Left lung (tissue), 10 donors: ENCODE measurements around the gene RITA1. TPM values are rescaled to one million over a fixed set of nuclear protein-coding genes. Genes with fewer than 3 reads are reported as not detected.
A peak's percentile ranks its signal among the peaks of the same experiment; 100 is the strongest.

Experiments
- ATAC-seq: fragments of 200-7000 bp; cut with Tn5 transposase; one replicate; pipeline ENCODE4 v1.9.1; 2020; ENCODE audit warnings: moderate library complexity
- DNase-seq, 4 donors: peaks; one replicate each; pipeline ENCODE4 v3.0.0-alpha.2; 2013 to 2020
- H3K27ac ChIP-seq, 2 donors: fragments of 200-600 bp; sonication (generic) in 1 of 2; one replicate each; pipeline versions ENCODE4 v1.5.0 to v1.8.0; 2020 to 2021
- H3K27me3 ChIP-seq, 2 donors: fragments of 200-600 bp; sonication (generic) in 1 of 2; one replicate each; pipeline versions ENCODE4 v1.5.0 to v1.8.0; 2020 to 2021
- H3K36me3 ChIP-seq, 2 donors: fragments of 200-600 bp; sonication (generic) in 1 of 2; one replicate each; pipeline versions ENCODE4 v1.5.0 to v1.8.0; 2020 to 2021
- H3K4me1 ChIP-seq, 2 donors: fragments of 200-600 bp; one replicate each; pipeline ENCODE4 v1.8.0; 2021
- H3K4me3 ChIP-seq, 2 donors: fragments of 200-600 bp; sonication (generic) in 1 of 2; one replicate each; pipeline versions ENCODE4 v1.5.0 to v1.8.0; 2020 to 2021; ENCODE audit warnings: mild to moderate bottlenecking in 1 of 2
- H3K9me3 ChIP-seq, 2 donors: fragments of 200-600 bp; sonication (generic) in 1 of 2; one replicate each; pipeline versions ENCODE4 v1.5.0 to v1.8.0; 2020 to 2021
- CTCF ChIP-seq, 2 donors: fragments of 200-600 bp; sonication (generic) in 1 of 2; IDR thresholded peaks; one replicate each; pipeline versions ENCODE4 v1.5.0 to v1.8.0; 2021; ENCODE audit warnings: antibody characterized with exemption in 2 of 2
- intact Hi-C, 2 donors: fragments of 100-400 bp; cut with DNase I; formaldehyde crosslinking; loops; one replicate each; pipeline versions ENCODE4 v1.11.2 to v1.14.2; 2022
- polyA plus RNA-seq, 6 donors: library from polyadenylated mRNA; unstranded; fragments of 120-200 nt; gene quantifications; one replicate each; pipeline ENCODE4 v1.2.1, GENCODE V29; 2013; ENCODE audit not compliant: insufficient read length in 6 of 6
- total RNA-seq, 2 donors: library from RNA; stranded (reverse); fragmentation: NEBNext Ultra II Directional; extraction: Animal tissue kit (Norgen Biotek cat#: 25700); gene quantifications; one replicate each; pipeline ENCODE4 v1.2.1, GENCODE V29; 2021
- donor health status: DM: no; HTN: yes; CAD: no.
- donor health status: DM: no; HTN: no; CAD: no.

The RITA1 gene
- total and polyA plus RNA-seq, 8 donors: 9.1 to 17.3 (median 11.9) TPM

GRCh38 chr12:113208041-113208934, 22.8 kb downstream of the RITA1 start:
- Histone ChIP-seq H3K9me3 (no peaks in the 10 kb centered on the region), H3K36me3 (no peaks in the 10 kb centered on the region), H3K27ac (peak overlapping the region; percentile 58 to 82), H3K27me3 (no peaks in the 10 kb centered on the region), H3K4me3 (no peak overlapping the region), H3K4me1 (peaks cover 7 to 77% of the 10 kb centered on the region in 2 donors)
- ATAC-seq (peak; percentile 81), DNase-seq (peak in 1 of 4 donors; percentile 65)
- no peak for TF ChIP-seq CTCF (IDR thresholded peaks at IDR 0.05)
- intact Hi-C loops: no loop called here

- Histone ChIP-seq H3K4me1 (peaks cover 18 to 82% of the 10 kb centered on the region in 2 donors), H3K4me3 (no peak overlapping the region), H3K36me3 (no peaks in the 10 kb centered on the region), H3K9me3 (no peaks in the 10 kb centered on the region), H3K27ac (no peak overlapping the region), H3K27me3 (no peaks in the 10 kb centered on the region)
- TF ChIP-seq CTCF (IDR thresholded peaks at IDR 0.05): no peak
- intact Hi-C loops: no loop called here
- DNase-seq: no peak
- ATAC-seq: no peak
These were observed 25.6 kb downstream of the RITA1 start for GRCh38 chr12:113211160-113211559.

- Histone ChIP-seq H3K9me3 (no peaks in the 10 kb centered on the region), H3K27me3 (no peaks in the 10 kb centered on the region), H3K36me3 (no peaks in the 10 kb centered on the region), H3K4me3 (no peak overlapping the region), H3K4me1 (peaks cover 11 to 60% of the 10 kb centered on the region in 2 donors), H3K27ac (peak overlapping the region; percentile 71 to 77)
- peak in 1 of 2 donors; percentile 42 for TF ChIP-seq CTCF (IDR thresholded peaks at IDR 0.05)
- DNase-seq: peak in 2 of 4 donors; percentile 33 to 71
- intact Hi-C loops: no loop called here
- ATAC-seq: peak; percentile 94
These were observed 29.4 kb downstream of the RITA1 start for GRCh38 chr12:113214895-113215400.

- Histone ChIP-seq H3K36me3 (no peaks in the 10 kb centered on the region), H3K27ac (no peak overlapping the region), H3K4me1 (peaks cover 11 to 60% of the 10 kb centered on the region in 2 donors), H3K9me3 (no peaks in the 10 kb centered on the region), H3K4me3 (no peak overlapping the region), H3K27me3 (no peaks in the 10 kb centered on the region)
- ATAC-seq (no peak), DNase-seq (no peak)
- TF ChIP-seq CTCF (IDR thresholded peaks at IDR 0.05): no peak
- intact Hi-C loops: no loop called here
These were observed 30.5 kb downstream of the RITA1 start for GRCh38 chr12:113216027-113216426.

- peaks cover 17 to 62% of the 10 kb centered on the region in 2 donors for H3K4me1 ChIP-seq
- H3K27ac ChIP-seq: peak overlapping the region in 1 of 2 donors; percentile 93
- no peak for TF ChIP-seq CTCF (IDR thresholded peaks at IDR 0.05)
- no peaks in the 10 kb centered on the region for H3K9me3 ChIP-seq
- H3K36me3 ChIP-seq: no peaks in the 10 kb centered on the region
- DNase-seq (peak in 1 of 4 donors; percentile 89), ATAC-seq (no peak)
- peak overlapping the region; percentile 42 to 88 for H3K4me3 ChIP-seq
- H3K27me3 ChIP-seq: no peaks in the 10 kb centered on the region
- intact Hi-C loops: no loop called here
These were observed 35.2 kb downstream of the RITA1 start for GRCh38 chr12:113220593-113221180.
